A549 treated with AZD9567 at 1 μM for 4 hours (cell line): ENCODE measurements around the gene ITGAE. TPM values are rescaled to one million over a fixed set of nuclear protein-coding genes. Genes with fewer than 3 reads are reported as not detected.

Experiments used
- total RNA-seq: library from RNA; stranded (reverse); fragments of 200-300 nt; extraction: Qiagen RNA extraction; gene quantifications from 5 replicates; pipeline ENCODE4 v1.2.3, GENCODE V29; 2022; ENCODE audit not compliant: insufficient read depth

Gene ITGAE
- 61.9 to 101 TPM (median 93.8 TPM) in 5 replicates for total RNA-seq

GRCh38 chr17:3800362-3801271 lies at the start of gene ITGAE:
ITGAE (minus strand) TSS chr17:3801188; CDS start chr17:3801144, 44 bp downstream.

DNA sequence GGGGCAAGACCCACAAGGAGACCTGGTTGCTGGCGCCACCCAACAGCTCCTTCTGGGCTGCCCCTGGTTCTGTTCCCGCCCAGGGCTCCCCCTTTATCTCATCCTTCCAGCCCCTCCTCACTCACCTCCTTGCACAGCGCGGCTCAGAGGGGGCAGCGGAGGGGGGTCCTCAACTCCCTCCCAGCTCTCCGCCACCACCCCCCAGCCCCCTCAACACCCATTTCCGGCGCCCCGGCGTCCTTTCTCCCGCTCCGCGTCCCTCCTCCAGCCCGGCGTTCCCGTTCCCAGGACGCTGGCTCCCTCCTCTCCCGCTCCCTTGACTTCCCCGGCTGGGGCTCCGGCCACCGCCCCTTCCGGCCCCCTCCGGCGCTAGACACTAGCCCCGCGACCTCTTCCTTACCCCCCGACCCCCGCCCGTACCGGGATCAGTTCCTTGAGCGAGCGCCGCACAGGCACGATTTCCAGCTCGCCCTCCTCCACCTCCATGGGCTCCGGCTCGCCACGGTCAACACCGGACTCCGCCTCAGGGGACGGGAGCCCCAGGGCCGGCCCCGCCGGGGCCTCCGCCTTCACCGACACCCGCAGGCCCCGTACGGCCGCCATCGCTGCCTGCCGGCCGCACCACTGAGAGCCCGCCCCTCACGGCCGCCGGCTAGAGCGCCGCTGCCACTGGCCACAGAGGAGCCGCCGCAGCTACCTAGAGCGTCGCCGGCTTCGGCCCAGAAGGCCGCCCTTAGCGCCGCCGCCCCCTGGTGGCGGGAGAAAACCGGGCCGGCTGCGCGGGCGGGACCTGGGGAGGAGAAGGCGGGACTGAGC lies 44.8 kb upstream of the ITGAE start, which contains the start of gene NCBP3:
NCBP3 (minus strand) TSS at position 626 of the 816 bp plus-strand sequence; CDS start at position 603, 23 bp downstream.

DNA sequence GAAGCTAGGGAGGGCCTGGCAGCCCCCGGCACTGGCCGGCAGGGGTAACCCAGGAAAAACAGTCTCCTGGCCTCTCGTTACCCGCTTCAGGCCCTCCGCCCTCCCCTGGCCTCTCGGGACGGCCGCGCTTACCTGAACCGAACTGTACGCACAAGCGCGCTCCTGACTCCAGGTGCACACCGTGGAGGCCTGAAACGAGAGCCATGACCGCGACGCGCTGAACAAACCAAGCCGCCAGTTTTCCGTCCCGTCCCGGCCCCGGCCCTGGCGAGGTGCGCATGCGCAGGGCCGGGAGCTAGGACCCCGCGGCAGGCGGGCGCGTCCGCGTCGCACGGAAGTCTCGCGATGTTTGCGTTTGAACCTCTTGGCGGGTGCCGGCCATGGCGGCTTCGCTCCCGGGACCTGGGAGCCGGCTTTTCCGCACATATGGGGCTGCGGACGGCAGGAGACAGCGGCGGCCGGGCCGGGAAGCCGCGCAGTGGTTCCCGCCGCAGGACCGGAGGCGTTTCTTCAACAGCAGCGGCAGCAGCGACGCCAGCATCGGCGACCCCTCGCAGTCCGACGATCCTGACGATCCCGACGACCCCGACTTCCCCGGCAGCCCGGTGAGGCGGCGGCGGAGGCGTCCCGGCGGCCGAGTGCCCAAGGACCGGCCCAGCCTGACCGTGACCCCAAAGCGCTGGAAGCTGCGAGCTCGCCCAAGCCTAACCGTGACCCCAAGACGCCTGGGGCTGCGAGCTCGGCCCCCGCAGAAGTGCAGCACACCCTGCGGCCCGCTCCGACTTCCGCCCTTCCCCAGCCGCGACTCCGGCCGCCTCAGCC lies 77.2 kb downstream of the ITGAE start, which contains the start of gene HASPIN:
HASPIN (plus strand) TSS at position 348 of the 822 bp plus-strand sequence; CDS start at position 381, 33 bp downstream.

DNA sequence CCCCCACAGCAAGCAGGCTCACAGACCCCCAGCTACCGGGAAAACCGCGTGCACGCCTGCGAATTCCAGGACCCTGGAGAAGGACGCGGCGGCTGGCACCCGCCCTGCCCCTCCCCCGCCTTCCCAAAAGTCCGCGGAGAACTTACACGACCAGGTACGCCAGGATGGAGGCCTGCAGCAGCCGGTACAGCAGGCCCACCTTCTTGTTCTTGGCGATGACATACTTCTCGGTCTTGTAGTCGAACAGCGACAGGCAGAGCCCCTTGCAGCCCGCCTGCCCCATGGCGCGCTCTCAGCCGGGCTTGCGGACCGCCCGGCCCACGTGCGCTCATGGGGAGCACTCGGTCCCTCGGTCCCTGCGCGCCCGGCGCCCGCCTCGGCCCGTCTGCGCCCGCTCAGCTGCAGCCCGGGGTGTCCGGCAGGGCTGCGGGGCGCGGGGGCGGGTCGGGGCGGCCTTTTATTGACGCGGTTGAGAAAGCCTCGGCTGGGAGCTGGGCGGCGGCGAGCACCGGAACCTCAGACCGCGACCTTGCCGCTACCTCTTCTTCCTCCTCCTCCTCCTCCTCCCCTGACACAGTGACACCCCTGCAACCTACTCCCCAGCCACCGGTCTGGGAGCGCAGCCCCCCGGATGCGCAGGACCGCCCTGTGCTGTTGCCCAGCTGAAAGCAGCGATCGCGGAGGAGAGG lies 105.1 kb downstream of the ITGAE start, which contains the start of gene P2RX5:
P2RX5 (minus strand) TSS at position 433 of the 689 bp plus-strand sequence; CDS start at position 283, 150 bp downstream.

DNA sequence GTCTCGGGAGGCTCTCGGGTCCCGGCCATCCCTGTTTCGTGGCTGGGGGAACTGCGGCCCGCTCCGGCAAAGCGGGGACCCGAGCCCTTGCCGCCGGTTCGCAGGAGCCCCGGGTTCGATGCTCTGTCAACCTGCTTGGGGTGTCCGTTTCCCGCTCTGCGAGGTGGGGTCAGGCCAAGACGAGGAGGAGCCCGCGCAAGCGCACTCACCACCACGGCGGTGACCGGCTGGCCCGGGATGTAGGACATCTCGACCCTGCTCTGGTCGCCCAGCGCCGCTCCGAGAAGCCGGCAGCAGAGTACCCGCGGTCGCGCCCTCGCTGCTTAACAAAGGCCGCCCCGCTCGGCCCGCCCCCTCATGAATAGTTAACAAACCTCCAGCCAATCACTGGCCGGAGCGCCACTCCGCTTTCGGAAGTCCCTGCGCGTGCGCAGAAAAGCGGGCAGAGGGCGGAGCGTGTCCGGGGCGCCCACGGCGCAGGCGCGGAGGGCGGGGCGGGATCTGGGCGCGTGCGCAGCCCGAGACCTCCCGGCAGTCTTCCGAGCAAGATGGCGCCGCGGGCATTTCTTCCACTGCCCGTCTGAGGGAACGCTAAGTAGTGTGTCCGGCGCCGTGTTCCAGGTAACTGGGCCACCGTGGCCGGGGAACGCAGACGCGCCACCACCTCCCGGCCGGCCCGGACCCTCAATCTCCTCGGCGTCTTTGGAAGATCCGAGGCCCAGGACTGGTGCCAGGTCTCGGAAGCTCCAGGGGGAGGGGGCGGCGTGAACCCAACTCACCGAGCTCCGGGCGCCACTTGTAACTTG lies 132.5 kb downstream of the ITGAE start, which contains the start of the genes EMC6 and TAX1BP3:
EMC6 (plus strand) TSS at position 534 of the 806 bp plus-strand sequence. CDS start 335 bp downstream, outside the sequence.
TAX1BP3 (minus strand) TSS at position 300 of the 806 bp plus-strand sequence; CDS start at position 248, 52 bp downstream.

Other genes starting within 250 kb of the ITGAE start
- 0.10 to 0.37 TPM (median 0.18 TPM) in 5 replicates for gene TRPV3, start 243.4 kb downstream of the ITGAE start, total RNA-seq
- gene TRPV1, start 191.8 kb downstream of the ITGAE start, total RNA-seq = 2.5 to 5.3 TPM (median 4.8 TPM) in 5 replicates
- gene SHPK, start 164.9 kb downstream of the ITGAE start, total RNA-seq = 13.6 to 17.9 TPM (median 17.0 TPM) in 5 replicates
- gene CTNS, start 164.4 kb downstream of the ITGAE start, total RNA-seq = 8.7 to 16.3 TPM (median 13.9 TPM) in 5 replicates
- 251 to 369 TPM (median 356 TPM) in 5 replicates for gene TAX1BP3, start 132.6 kb downstream of the ITGAE start, total RNA-seq
- gene EMC6, start 132.4 kb downstream of the ITGAE start, total RNA-seq = 108 to 162 TPM (median 160 TPM) in 5 replicates
- gene P2RX5, start 105.0 kb downstream of the ITGAE start, total RNA-seq = 13.4 to 22.8 TPM (median 20.0 TPM) in 5 replicates
- gene HASPIN, start 77.3 kb downstream of the ITGAE start, total RNA-seq = 12.7 to 19.8 TPM (median 13.6 TPM) in 5 replicates
- gene NCBP3, start 45.1 kb upstream of the ITGAE start, total RNA-seq = 29.7 to 46.3 TPM (median 32.6 TPM) in 5 replicates
- 18.6 to 20.6 TPM (median 20.0 TPM) in 5 replicates for gene CAMKK1, start 91.9 kb upstream of the ITGAE start, total RNA-seq
- 0.06 to 0.08 TPM in 2 of 5 replicates, not detected in the others for gene P2RX1, start 115.3 kb upstream of the ITGAE start, total RNA-seq
- 3.6 to 5.0 TPM (median 4.4 TPM) in 5 replicates for gene ATP2A3, start 163.2 kb upstream of the ITGAE start, total RNA-seq